Keratinocyte (primary cell): ENCODE data around the gene CCNK.

ENCODE experiments used
- CTCF ChIP-seq, 3 experiments: IDR thresholded peaks in 1 of 3; conservative IDR thresholded peaks in 1 of 3; optimal IDR thresholded peaks in 1 of 3; 2 replicates in 2 of 3; 3 replicates in 1 of 3; pipeline versions ENCODE3 to v1.5.1; 2011; ENCODE audit warnings: low read length in 3 of 3, mild to moderate bottlenecking in 3 of 3, moderate library complexity in 2 of 3, control low read depth in 1 of 3, inconsistent platforms in 1 of 3; ENCODE audit not compliant: insufficient read depth in 2 of 3; ENCODE audit errors: extremely low read depth in 1 of 3
- EZH2 ChIP-seq: IDR thresholded peaks from one replicate; pipeline ENCODE4 v1.6.1; 2012; ENCODE audit warnings: inconsistent platforms, mild to moderate bottlenecking, low read length, moderate library complexity

GRCh38 chr14:99467336-99468078 is 13.7 kb upstream of the CCNK start:
- no peak for TF ChIP-seq CTCF (optimal IDR thresholded peaks at IDR 0.05 in 1 of 3, IDR thresholded peaks at IDR 0.05 in 1 of 3, conservative IDR thresholded peaks at IDR 0.05 in 1 of 3; ENCODE audit: extremely low read depth in 1 of 3, insufficient read depth in 2 of 3, low read length in 3 of 3)
- TF ChIP-seq EZH2, result no peak
